ENCODE results near the gene TMEM87A. TPM values are rescaled to one million over a fixed set of nuclear protein-coding genes. Genes with fewer than 3 reads are reported as not detected.

The TMEM87A gene
- total and polyA plus RNA-seq, 2 of the 8 experiments (the other 6 are each of a cell fraction or from before 2014, with no cell fraction given): 15.2 to 33.1 TPM

GRCh38 chr15:42207674-42208579 is 65.3 kb downstream of the TMEM87A start, which contains the start of gene VPS39 (continued):
- no peak for TF ChIP-seq NANOG (IDR thresholded peaks at IDR 0.05; ENCODE audit: insufficient read depth, low read depth, low read length, poor library complexity, severe bottlenecking)
- TF ChIP-seq SUZ12 (IDR thresholded peaks at IDR 0.05; ENCODE audit: low read length): no peak
- peak; percentile 69 to 79; a peak in 1 of 4 replicates for TF ChIP-seq SIN3A (conservative IDR thresholded peaks at IDR 0.05 in 1 of 2, IDR thresholded peaks at IDR 0.05 in 1 of 2; ENCODE audit: low read depth in 1 of 2, low read length in 2 of 2)
- TF ChIP-seq TAF1 (IDR thresholded peaks at IDR 0.05; ENCODE audit: low read depth, low read length): peak; percentile 75
- TF ChIP-seq RBBP5 (IDR thresholded peaks at IDR 0.05; ENCODE audit: borderline replicate concordance, low read depth, low read length): peak; percentile 72; the same call in 1 of the 2 replicates
- peak; percentile 81 for TF ChIP-seq POLR2AphosphoS5 (IDR thresholded peaks at IDR 0.05; ENCODE audit: low read depth, low read length)
- TF ChIP-seq PHF8 (conservative IDR thresholded peaks at IDR 0.05; ENCODE audit: low read depth, low read length): peak; percentile 84
